SKM-1 treated with dmso at 0.1 percent for 144 hours (cell line): Measurements from ENCODE around the gene TMCC3.
"Not testable (repeated sequence)": the region's sequence is repeated elsewhere in the genome, so short reads cannot be mapped to it uniquely, and the experiment has no call there.

Experiments
- DNase-seq: peaks from one replicate; lab custom pipeline; 2025; ENCODE audit not compliant: unreplicated experiment; lab: John Stamatoyannopoulos, UW

Gene TMCC3

DNA sequence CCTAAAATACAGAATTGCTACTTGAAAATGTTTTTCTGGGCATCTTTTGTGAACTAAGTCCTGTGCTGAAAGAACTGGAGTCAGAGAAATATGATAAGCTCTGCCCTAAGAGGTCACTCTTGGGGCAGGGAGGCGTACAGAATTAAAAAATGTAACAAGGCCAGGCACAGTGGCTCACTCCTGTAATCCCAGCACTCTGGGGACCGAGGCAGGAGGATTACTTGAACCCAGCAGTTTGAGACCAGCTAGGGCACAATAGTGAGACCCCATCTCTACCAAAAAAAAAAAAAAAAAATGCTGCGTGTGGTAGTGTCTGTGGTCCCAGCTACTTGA, 46.0 kb downstream of the TMCC3 start:
- no peak for DNase-seq

GRCh38 chr12:94603434-94604365, 46.7 kb downstream of the TMCC3 start:
- DNase-seq = peak; percentile 0

DNA sequence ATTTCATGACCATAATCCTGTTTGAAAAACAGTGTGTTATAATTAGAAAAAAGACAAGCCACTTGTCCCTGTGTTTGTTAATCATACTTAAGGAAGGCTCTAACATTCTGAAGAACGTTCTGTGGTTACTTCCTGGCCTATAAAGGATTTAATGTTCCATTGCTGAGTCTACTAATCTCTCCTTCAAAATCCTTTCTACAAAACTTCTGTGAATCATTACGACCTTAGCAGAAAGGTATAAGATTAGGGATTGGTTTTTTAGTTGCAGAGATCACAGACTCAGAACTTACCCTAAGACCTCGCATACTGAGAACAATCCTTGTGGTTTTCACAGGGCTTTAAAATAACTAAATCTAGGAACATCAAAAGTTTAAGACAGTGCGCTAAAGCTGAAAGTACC, 48.3 kb downstream of the TMCC3 start:
- DNase-seq = no peak

DNA sequence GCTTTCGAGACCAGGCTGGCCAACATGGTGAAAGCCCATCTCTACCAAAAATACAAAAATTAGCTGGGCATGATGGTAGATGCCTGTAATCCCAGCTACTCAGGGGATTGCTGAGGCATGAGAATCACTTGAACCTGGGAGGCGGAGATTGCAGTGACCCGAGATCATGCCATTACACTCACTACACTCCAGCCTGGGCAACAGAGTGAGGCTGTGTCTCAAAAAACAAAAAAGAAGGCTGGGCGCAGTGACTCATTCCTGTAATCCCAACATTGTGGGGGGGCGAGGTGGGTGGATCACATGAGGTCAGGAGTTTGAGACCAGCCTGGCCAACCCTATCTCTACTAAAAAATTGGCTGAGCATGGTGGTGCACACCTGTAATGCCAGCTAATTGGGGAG, 49.0 kb downstream of the TMCC3 start:
- DNase-seq = not testable (repeated sequence)

DNA sequence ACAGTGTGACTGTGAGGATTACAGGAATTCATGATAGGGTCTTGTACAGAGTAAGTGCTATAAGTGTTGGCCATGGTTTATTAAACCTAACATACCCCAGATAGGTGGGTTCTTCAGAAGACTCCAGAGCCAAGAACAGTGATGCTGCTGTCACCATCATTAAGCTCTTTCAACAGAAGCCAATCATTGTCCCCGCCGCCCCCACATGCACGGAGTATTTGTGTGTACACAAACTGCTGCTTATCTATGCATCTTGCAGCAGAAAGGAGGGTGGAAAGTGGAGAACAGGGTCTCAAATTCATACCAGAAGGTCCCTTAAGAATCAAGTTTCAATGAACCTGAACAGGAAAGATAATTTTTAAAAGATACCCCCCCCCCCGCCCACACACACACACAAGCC, 51.2 kb downstream of the TMCC3 start:
- no peak for DNase-seq

DNA sequence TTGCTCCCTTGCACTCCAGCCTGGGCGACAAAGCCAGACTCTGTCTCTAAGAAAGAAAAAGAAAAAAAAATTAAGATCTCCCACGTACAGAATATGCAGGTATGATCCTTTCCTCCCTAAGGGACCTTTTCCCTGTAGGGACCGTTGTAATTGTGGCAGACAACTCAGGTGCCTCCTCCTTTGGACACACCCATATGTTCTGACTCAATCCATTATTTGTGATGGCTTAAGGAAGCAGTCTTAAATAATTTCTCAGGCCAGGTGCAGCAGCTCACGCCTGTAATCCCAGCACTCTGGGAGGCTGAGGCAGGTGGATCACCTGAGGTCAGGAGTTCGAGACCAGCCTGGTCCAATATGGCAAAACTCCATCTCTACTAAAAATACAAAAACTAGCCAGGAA, 53.1 kb downstream of the TMCC3 start:
- no peak for DNase-seq

DNA sequence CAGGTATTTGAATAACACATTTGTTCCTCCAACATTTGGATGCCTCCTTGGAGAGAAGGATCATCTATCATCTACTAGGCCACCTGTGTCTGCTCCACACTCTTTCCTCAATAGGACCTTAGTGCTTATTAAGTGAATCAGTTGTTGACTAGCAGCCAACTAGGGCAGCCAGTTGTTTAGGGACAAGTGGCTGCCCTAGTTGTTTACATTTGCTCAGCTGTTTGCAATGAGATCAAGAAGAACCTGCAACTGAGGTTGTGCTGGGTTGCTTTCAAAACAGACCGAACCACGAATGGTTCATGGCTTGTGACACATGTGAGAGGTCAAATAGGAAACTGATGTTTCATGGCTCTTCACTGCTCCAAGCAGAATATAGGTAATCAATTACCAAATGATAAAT, 53.8 kb downstream of the TMCC3 start:
- no peak for DNase-seq

GRCh38 chr12:94595152-94595551, 55.2 kb downstream of the TMCC3 start:
- no peak for DNase-seq

GRCh38 chr12:94594443-94594825, 55.9 kb downstream of the TMCC3 start:
- DNase-seq = no peak

DNA sequence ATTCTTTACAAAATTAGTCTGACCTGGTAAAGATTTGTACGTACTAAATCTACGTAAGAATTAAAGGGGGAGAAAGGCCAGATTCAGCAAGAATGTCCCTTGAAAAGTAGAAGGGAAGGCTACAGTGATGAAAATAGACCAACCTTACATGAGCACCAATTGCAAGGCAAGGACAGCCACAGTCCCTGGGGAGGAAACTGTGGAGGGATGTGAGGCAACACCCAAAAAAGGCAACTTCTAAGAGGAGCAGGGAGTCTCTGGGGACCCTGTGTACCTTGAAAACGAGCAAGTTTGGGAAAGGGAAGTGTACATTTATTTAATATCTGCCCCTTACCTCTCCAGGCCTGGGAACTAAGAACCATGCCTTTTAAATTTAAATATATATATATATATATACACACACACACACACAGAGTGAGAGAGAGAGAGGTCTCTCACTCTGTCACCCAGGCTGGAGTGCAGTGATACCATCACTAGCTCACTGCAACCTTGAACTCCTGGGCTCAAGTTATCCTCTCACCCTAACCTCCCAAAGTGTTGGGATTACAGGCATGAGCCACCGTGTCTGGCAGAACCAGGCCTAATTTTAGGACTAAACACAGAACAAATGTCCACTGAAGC, 56.4 kb downstream of the TMCC3 start:
- peak; percentile 1 for DNase-seq

- DNase-seq = not testable (repeated sequence)
These were observed 57.6 kb downstream of the TMCC3 start for GRCh38 chr12:94592723-94593122.

GRCh38 chr12:94592080-94592479, 58.3 kb downstream of the TMCC3 start:
- no peak for DNase-seq

DNA sequence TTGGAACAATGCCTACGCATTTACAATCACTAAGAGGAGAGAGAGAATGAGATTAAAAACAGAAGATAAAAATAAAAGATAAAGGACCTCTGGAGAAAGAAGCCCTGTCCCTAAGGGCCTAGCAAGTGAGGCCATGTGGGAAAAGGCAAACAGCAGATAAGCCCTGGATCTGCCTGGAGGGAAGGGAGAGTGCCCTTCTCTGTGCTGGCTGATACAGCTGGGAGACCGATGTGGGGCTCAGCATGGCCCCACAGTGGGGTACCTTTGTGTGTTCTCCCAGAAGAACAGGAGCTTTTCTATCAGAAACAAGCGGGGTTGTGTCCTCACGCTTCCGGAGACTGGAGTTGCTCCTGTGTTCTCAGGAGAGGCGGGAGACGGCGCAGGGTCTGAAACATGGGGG, 59.9 kb downstream of the TMCC3 start:
- DNase-seq = no peak

GRCh38 chr12:94589591-94590001, 60.8 kb downstream of the TMCC3 start:
- DNase-seq = no peak

DNA sequence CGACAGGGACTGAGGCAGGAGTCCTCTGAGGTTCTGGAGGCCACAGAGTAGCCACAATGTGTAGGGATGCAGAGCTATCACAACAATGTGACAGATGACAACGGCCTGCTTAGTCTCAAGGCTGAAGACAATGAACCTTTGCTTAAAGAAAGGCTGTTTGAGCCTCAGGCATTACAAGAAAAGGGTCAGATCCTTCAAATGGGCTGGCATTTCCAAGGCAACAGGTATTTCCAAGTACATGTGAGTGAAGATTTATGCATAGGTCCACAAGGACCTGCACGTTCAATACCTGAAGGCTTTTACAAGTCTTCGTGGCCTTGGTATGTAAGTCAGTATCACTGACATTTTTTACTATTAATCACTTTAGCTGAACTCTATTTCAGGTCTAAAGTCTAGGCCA, 62.0 kb downstream of the TMCC3 start:
- no peak for DNase-seq

- DNase-seq = no peak
These were observed 62.8 kb downstream of the TMCC3 start for GRCh38 chr12:94587266-94588241.

DNA sequence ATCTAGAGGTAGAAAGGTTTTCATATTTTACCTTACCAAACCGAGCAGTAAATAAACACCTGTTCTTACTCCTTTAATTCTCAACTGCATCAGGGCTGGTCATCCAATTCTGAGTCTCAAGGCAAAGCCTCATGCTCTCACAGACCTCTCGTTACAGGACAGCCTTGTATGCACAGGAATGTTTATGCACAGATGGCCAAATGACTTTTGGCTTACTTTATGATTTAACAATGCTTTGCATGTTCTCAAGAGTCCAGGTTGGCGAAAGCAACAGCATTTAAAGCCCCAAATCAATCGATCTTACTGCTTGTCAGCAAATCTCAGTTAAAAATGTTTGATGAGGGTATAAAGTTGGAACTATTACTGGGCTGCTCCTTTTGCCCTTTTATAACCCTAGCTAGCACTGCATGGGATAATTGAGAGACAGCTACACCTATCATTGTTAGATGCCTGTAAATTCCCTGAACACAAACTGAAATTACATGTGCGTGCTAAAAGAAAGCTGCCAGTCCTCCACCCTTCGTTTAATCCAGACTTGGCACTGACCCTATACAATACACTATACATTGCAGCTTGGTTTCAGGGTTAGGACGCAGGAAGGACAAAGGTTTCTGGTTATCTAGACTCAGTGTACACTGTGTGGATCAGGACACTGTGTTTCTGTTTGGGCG, 63.6 kb downstream of the TMCC3 start:
- no peak for DNase-seq

DNA sequence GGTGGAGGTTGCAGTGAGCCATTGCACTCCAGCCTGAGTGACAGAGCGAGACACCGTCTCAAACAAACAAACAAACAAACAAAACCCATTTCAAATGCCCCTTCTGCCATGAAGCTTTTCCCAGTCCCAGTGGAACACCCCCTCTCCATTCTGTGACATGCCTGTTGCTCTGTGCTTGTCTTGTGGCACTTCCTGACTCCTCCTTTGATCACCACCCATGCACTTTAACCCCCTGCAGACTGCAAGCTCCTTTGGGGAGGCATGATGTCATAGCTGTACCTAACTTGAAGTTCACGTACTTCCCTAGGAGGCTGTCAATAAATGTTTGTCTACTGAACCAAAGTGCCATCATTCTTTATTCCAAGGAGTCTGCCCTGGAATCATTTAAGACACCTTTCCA, 64.7 kb downstream of the TMCC3 start:
- DNase-seq = no peak

- no peak for DNase-seq
These were observed 66.0 kb downstream of the TMCC3 start for GRCh38 chr12:94584377-94584776.

DNA sequence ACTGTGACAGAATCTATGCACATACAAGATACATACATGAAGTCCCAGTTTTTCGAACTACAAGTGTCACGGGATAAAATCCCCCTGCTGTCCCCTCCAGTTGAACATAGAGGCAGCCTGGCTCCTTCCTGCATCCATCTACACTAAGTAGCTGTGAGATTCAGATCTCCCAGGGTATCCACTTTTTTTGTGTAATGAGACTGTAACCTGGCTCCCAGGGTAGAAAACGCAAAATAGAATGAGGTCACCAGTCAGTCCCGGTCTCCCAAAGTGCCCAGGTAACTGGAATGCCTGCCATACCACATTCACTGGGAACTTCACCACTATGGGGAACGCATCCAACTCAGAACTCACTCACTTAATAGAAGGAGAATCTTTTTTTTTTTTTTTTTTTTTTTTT, 67.8 kb downstream of the TMCC3 start:
- no peak for DNase-seq
